Astrocyte (in vitro differentiated cells and primary cell): Measurements from ENCODE around the gene CD46. TPM values are rescaled to one million over a fixed set of nuclear protein-coding genes. Genes with fewer than 3 reads are reported as not detected.

Experiments used
- DNase-seq: peaks from one replicate; pipeline ENCODE4 v3.0.0-alpha.2; 2010; ENCODE audit warnings: low read depth
- FAIRE-seq: peaks from 2 replicates; lab custom pipeline; 2011; peaks lifted over from hg19 to GRCh38; lab: Jason Lieb, UNC
- H2AFZ ChIP-seq: 2 replicates; pipeline ENCODE4 v1.6.0; 2012; ENCODE audit warnings: low read depth, low read length, inconsistent platforms
- H3K27ac ChIP-seq: 2 replicates; pipeline ENCODE4 v1.5.1; 2011; ENCODE audit warnings: low read depth, low read length, inconsistent platforms
- H3K27me3 ChIP-seq: 2 replicates; pipeline ENCODE4 v1.6.0; 2011; ENCODE audit warnings: low read length, inconsistent platforms; ENCODE audit not compliant: insufficient read depth
- H3K36me3 ChIP-seq: 2 replicates; pipeline ENCODE4 v1.5.1; 2011; ENCODE audit warnings: low read length, inconsistent platforms; ENCODE audit not compliant: insufficient read depth
- H3K4me1 ChIP-seq: 2 replicates; pipeline ENCODE4 v1.5.1; 2011; ENCODE audit warnings: low read length, inconsistent platforms; ENCODE audit not compliant: insufficient read depth
- H3K4me2 ChIP-seq: 2 replicates; pipeline ENCODE4 v1.6.0; 2012; ENCODE audit warnings: low read length, inconsistent platforms
- H3K4me3 ChIP-seq: 2 replicates; pipeline ENCODE4 v1.5.1; 2011; ENCODE audit warnings: low read depth, mild to moderate bottlenecking, low read length, inconsistent platforms; ENCODE audit not compliant: insufficient read depth
- H3K79me2 ChIP-seq: 2 replicates; pipeline ENCODE4 v1.6.0; 2012; ENCODE audit warnings: mild to moderate bottlenecking, low read length, inconsistent platforms; ENCODE audit not compliant: insufficient read depth
- H3K9ac ChIP-seq: 2 replicates; pipeline ENCODE4 v1.6.0; 2012; ENCODE audit warnings: mild to moderate bottlenecking, low read length, inconsistent platforms
- H3K9me3 ChIP-seq: 2 replicates; pipeline ENCODE4 v1.5.1; 2012; ENCODE audit warnings: low read depth, mild to moderate bottlenecking, low read length, inconsistent platforms; ENCODE audit not compliant: insufficient read depth
- H4K20me1 ChIP-seq: 2 replicates; pipeline ENCODE4 v1.6.0; 2012; ENCODE audit warnings: low read length, inconsistent platforms; ENCODE audit not compliant: insufficient read depth
- H3K27ac Mint-ChIP-seq: one replicate; pipeline ENCODE4 v1.8.0; 2021; ENCODE audit warnings: mild to moderate bottlenecking, mixed read lengths; ENCODE audit not compliant: unreplicated experiment
- H3K27me3 Mint-ChIP-seq: one replicate; pipeline ENCODE4 v1.8.0; 2021; ENCODE audit warnings: low read depth, mixed read lengths; ENCODE audit not compliant: unreplicated experiment
- H3K36me3 Mint-ChIP-seq: one replicate; pipeline ENCODE4 v1.8.0; 2021; ENCODE audit warnings: low read depth, mixed read lengths; ENCODE audit not compliant: unreplicated experiment
- H3K4me1 Mint-ChIP-seq: one replicate; pipeline ENCODE4 v1.8.0; 2021; ENCODE audit warnings: low read depth, mixed read lengths; ENCODE audit not compliant: unreplicated experiment
- H3K4me3 Mint-ChIP-seq: one replicate; pipeline ENCODE4 v1.8.0; 2021; ENCODE audit warnings: mild to moderate bottlenecking, moderate library complexity, mixed read lengths; ENCODE audit not compliant: unreplicated experiment
- H3K9me3 Mint-ChIP-seq: one replicate; pipeline ENCODE4 v1.8.0; 2021; ENCODE audit warnings: mild to moderate bottlenecking, mixed read lengths; ENCODE audit not compliant: unreplicated experiment
- EZH2 ChIP-seq: IDR thresholded peaks from 2 replicates; pipeline ENCODE4 v1.6.1; 2012; ENCODE audit warnings: mild to moderate bottlenecking, low read length, inconsistent platforms; ENCODE audit not compliant: insufficient read depth
- total RNA-seq: library from RNA; stranded (reverse); gene quantifications from 2 replicates; pipeline ENCODE4 v1.2.1, GENCODE V29; 2021
- TF ChIP-seq, protein P1 (sequence below): IDR thresholded peaks from 2 replicates; pipeline ENCODE4 v1.5.1; 2011; ENCODE audit warnings: low read depth, mild to moderate bottlenecking, inconsistent platforms, low read length, moderate library complexity; ENCODE audit not compliant: insufficient read depth

Gene CD46
- total RNA-seq, 1 donor from 2014 or later, result 176 TPM

DNA sequence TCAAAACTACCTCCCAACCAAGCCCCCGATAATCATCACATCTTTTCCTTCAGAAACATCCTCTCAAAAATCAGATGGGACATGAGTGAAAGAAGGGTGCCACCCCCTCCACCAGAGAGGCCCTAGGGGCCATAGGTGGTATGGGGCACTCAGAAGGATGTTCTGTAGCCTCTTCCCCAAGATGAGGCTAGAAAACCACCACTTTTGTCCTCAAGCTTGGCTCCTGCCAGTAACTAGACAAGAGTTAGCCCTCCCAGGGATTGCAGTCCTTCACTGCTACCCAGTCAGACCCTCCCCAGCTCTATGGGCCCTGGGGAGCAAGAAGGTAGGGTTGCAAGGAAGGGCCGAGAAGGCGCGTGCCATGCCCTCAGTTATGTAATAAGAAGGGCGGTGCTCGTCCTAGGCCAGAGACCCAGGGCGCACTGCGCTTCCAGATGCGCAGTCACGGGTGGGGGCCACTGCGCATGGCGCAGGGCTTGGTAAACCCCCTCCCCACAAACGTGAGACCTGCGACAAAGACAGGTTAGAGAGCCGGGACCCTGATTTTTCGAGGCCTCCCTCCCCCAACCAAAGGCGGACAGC lies 69.7 kb downstream of the CD46 start:
- Histone ChIP-seq H3K27me3 (no peaks in the 10 kb centered on the region), H3K27ac (no peak overlapping the region), H3K4me2 (no peak overlapping the region), H3K4me3 (no peak overlapping the region), H3K9ac (no peak overlapping the region), H3K79me2 (no peaks in the 10 kb centered on the region), H3K4me1 (peaks cover 16% of the 10 kb centered on the region), H3K36me3 (no peaks in the 10 kb centered on the region), H3K9me3 (no peaks in the 10 kb centered on the region), H4K20me1 (no peaks in the 10 kb centered on the region), H2AFZ (no peak overlapping the region)
- peaks cover 35% of the 10 kb centered on the region for H3K4me1 Mint-ChIP-seq
- H3K4me3 Mint-ChIP-seq, result no peak overlapping the region
- FAIRE-seq (no peak), DNase-seq (no peak)
- H3K36me3 Mint-ChIP-seq, result no peaks in the 10 kb centered on the region
- TF ChIP-seq, protein P1, sequence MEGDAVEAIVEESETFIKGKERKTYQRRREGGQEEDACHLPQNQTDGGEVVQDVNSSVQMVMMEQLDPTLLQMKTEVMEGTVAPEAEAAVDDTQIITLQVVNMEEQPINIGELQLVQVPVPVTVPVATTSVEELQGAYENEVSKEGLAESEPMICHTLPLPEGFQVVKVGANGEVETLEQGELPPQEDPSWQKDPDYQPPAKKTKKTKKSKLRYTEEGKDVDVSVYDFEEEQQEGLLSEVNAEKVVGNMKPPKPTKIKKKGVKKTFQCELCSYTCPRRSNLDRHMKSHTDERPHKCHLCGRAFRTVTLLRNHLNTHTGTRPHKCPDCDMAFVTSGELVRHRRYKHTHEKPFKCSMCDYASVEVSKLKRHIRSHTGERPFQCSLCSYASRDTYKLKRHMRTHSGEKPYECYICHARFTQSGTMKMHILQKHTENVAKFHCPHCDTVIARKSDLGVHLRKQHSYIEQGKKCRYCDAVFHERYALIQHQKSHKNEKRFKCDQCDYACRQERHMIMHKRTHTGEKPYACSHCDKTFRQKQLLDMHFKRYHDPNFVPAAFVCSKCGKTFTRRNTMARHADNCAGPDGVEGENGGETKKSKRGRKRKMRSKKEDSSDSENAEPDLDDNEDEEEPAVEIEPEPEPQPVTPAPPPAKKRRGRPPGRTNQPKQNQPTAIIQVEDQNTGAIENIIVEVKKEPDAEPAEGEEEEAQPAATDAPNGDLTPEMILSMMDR, result no peak
- no peak for TF ChIP-seq EZH2
- H3K9me3 Mint-ChIP-seq, result no peaks in the 10 kb centered on the region
- H3K27ac Mint-ChIP-seq, result no peak overlapping the region
- no peaks in the 10 kb centered on the region for H3K27me3 Mint-ChIP-seq

DNA sequence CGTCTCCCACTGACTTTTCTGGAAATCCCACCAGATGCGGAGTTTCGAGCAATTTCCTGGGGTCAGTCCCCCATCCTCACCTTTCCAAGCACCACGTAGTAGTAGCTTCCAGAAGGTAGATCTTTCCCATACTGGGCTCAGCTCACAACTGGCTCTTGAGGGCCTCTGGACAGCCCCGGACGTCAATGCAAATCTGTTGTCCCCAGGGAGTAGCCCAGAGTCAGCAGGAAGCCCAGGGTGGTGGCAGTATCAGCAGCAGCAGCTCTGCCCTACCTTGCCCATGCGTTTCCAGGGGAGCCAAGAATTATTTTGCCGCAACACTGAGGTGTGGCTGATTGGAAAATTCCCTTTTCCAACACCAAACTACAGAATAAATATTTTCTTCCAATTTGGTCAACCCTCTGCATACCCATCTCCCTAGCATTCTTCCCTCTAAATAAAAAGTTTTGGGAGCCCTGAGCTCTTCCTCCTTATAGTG lies 70.3 kb downstream of the CD46 start:
- no peak overlapping the region for H3K4me3 Mint-ChIP-seq

More for the DNA sequence above, 70.3 kb downstream of the CD46 start:
- Histone ChIP-seq H3K79me2 (no peaks in the 10 kb centered on the region), H3K4me2 (no peak overlapping the region), H3K9ac (no peak overlapping the region), H4K20me1 (no peaks in the 10 kb centered on the region), H3K4me3 (no peak overlapping the region), H3K4me1 (peaks cover 16% of the 10 kb centered on the region), H3K27me3 (no peaks in the 10 kb centered on the region), H2AFZ (no peak overlapping the region), H3K27ac (no peak overlapping the region), H3K9me3 (no peaks in the 10 kb centered on the region), H3K36me3 (no peaks in the 10 kb centered on the region)
- Mint-ChIP-seq H3K27ac (no peak overlapping the region), H3K9me3 (no peaks in the 10 kb centered on the region), H3K36me3 (no peaks in the 10 kb centered on the region), H3K4me1 (peaks cover 38% of the 10 kb centered on the region), H3K27me3 (no peaks in the 10 kb centered on the region)
- FAIRE-seq (no peak), DNase-seq (no peak)
- TF ChIP-seq, protein P1, result no peak
- no peak for TF ChIP-seq EZH2
